Measurements from ENCODE around the gene CRYZL1.
"Not testable (repeated sequence)": the region's sequence is repeated elsewhere in the genome, so short reads cannot be mapped to it uniquely, and the experiment has no call there.

The CRYZL1 gene

DNA sequence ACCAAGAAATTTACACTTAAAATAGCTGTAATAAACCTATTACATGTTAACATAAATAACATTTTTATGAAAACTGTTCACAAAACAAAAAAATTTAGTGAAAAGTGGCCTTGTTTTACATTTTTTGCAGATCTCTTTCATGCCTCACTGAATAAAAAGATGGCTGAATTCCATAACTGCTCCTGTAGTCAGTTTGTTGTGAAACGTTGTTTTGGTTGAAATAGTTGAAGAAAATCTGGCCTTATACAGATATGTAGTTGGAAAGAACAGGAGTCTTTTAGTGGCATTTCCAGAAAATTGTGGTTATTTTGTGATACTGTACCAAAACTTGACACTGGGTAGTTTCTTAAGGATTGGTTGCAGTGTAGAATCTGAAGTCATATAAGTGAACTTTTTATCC lies 18.9 kb upstream of the CRYZL1 start:
- no peak for DNase-seq

DNA sequence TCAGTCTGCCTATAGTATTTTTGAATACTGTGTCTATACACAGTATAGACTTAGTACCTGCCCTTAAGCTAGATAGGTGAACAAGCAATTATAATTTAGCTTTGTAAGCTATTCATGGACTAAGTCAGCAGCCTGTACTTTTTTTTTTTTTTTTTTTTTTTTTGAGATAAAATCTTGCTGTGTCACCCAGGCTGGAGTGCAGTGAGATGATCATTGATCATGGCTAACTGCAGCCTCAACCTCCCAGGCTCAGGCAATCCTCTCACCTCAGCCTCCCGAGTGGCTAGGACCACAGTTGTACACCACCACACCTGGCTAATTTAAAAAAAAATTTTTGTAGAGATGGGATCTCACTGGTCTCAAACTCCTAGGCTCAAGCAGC lies 18.0 kb upstream of the CRYZL1 start:
- no peak for DNase-seq

DNA sequence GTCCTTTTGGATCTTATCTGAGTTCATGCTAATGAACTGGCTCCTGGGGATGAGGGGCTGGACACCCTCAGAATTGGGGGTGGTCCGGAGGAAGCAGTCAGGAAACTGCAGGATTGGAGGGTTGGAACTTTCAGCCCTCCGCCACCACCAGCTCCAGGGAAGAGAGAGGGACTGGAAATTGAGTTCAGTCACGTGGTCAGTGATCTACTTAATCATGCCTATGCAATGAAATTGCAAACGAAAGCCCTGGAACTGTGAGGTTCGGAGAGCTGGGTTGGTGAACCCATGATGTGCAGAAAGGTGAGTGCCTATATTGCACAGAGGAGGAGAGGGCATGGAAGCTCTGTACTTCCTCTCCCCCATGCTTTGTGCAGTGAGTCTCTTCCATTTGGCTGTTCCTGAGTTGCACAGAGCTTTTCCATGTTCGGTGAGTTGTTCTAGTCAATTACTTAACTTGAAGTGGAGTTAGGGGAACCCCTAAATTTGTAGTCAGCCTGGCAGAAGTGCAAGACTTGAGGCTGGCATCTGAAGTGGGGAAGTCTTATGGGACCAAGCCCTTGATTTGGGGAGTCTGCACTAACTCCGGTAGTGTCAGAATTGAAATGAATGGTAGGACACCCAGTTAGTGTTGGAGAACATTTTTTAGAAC lies 17.5 kb upstream of the CRYZL1 start:
- no peak for DNase-seq

DNA sequence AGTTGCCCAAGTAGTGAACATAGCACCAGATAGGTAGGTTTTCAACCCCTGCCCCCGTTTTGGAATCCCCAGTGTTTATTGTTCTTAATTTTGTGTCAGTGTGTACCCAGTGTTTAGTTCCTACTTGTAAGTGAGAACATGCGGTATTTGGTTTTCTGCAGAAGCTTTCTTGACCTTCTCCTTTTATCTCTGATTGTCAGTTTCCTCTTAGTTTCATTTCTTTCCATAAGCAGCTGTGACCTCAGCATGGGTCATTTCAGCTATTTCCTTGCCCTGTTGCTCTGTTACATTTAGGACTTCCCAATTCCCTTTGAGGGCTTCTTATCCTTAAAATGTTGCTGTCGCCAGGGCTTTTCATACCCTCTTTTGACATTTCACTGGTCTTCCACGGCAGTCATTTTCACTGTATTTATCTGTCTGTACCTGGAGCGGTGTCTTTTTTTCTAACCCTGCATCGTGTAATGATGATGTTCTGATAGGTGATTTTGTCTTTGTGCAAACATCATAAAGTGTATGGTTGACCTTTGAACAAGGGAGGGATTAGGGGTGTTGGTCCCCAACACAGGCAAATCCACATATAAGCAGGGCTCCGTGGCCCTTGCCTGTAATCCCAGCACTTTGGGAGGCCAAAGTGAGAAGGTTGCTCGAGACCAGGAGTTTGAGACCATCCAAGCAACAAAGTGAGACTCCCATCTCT lies 15.7 kb upstream of the CRYZL1 start:
- no peak for DNase-seq

DNA sequence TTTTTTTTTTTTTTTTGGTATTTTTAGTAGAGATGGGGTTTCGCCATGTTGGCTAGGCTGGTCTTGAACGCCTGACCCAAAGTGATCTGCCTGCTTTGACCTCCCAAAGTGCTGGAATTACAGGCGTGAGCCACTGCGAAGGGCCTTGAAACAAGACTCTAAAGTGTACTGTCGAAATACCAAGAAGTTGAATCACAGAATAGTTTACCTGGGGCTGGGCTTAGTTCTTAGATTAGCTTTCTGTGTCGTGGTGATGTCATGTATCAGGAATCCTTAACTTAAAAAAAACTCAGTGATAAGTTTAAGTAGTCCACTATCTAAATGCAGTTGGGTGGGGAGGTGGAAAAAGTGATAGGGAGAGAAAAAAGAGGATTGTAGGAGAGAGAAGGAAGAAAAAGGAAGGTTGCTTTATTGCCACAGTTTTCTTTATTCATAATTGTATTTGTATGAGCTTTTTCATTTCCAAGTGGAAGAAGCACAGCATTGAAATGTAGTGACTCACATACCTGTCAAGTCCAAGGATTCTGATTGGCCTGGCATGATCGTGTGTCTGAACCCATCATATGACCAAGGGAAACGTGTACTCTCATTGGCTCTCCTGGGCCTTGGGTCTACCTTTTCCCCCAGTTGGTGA lies 14.2 kb upstream of the CRYZL1 start:
- no peak for DNase-seq

DNA sequence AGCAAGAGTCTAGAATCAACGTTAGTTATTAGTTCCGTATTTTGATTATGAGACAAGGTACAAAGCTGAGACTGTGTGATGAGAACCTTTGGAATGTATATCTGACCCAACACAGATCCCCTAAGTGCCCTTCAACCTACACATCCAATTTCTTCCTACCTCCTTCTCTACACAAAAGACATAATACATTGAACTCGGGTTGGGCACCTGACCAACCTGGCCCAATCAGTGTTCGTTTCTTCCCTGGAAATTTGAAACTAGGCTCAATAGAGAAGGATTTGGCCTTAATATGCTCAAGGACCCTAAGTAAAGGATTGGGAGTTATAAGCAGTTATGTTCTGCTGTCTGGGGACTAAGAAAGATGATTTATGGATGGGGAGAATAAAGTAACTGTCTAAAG lies 12.9 kb upstream of the CRYZL1 start:
- DNase-seq, result no peak

DNA sequence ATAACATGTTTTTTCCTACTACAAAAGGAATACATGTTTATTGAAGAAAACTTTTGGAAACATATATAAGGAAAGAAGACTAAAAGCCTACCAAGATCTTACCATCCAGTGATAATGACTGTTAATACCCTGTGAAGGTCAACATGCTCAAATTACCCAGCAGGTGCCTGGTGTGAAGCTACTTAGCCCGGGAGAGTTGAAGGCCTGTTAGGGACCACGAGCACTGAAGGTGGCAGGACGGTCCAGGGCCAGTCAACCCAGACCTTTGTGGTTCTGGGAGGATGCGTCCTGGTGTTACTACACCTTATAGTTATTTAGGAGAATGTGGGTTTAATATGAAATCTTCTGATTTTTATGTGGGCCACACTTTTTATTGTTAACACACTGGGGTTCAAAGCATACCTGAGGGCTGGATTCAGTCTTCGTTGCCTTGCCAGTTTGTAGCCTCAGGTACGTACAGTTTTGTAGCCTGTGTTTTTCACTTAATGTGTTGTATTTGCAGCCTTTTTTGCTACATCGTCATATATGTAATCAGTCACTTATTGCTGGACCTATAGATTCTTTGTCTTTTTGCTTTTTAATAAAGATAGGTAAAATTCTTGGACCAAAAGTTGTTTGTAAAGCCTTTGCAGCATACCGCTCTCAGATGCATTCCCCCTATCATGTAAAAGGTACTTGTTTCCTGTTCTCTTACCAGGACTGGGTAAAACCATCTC lies 10.6 kb upstream of the CRYZL1 start:
- no peak for DNase-seq

DNA sequence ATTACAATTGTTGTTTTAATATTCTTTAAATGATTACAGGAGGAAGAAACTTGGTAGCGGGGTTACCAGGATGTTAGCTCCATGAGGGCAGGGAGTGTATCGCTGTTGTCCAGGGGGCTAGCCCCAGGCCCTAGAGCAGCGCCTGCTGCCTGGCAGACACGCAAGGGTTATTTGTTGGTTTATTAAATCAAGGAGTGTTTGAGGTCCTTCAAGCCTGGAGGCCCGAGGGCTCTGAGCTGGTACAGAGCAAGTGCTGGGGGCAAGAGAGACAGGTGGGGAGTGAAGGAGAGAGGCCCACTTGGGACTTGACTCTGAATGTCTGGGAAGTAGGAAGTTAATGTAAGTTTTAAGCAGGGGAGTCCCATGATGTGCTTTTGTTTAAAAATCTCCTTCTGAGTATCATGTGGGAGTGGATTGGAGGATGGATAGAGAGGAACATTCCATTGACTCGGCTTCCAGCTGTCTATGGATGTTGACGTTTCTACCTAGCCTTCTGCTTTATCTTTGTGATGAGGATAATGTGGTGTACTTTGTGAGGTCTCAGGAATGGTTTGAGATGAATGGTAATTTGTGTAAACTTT lies 9.5 kb upstream of the CRYZL1 start:
- DNase-seq, result no peak

DNA sequence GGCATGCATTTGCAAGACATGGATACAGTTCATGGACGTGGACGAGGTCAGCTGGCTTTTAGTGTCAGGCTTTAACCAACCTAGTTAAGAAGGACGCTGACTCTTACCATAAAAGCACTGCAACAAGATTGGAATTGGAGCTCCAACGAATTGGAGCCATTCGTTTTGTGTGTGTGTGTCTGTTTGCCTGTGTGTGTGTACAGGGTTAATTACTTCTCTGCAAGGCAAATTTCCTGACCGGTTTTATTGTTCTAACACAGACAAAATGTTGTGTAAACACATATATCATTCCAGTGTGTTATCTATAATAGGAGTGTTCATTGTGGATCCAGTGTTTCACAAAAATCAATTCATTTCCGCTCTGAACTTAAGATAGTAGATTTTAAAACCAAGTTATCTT lies 8.7 kb upstream of the CRYZL1 start:
- no peak for DNase-seq

DNA sequence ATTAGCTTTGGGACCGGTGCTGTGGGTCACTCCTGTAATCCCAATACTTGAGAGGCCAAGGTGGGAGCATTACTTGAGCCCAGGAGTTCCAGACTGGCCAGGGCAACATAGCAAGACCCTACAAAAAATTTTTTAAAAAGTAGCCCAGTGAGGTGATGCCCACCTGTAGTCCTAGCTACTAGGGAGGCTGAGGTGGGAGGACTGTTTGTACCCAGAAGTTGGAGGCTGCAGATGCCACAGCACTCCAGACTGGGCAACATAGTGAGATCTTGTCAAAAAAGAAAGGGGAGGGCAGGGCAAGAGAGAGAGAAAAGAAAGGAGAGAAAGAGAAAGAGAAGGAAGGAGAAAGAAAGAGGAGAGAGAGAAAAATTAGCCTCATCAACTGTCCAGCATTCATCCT lies 7.0 kb upstream of the CRYZL1 start:
- no peak for DNase-seq

DNA sequence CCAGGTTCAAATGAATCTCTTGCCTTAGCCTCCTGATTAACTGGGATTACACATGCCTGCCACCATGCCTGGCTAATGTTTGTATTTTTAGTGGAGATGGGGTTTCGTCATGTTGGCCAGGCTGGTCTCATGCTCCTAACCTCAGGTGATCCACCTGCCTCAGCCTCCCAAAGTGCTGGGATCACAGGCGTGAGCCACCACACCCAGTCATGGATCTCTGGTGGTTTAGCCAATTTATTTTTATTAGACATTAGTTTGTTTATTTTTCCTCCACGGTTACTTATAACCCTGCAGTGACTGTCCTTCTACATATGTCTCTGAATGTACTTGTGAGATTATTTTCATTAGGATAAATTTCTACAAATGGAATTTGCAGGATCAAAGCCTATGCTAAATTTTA lies 6.0 kb upstream of the CRYZL1 start:
- no peak for DNase-seq

DNA sequence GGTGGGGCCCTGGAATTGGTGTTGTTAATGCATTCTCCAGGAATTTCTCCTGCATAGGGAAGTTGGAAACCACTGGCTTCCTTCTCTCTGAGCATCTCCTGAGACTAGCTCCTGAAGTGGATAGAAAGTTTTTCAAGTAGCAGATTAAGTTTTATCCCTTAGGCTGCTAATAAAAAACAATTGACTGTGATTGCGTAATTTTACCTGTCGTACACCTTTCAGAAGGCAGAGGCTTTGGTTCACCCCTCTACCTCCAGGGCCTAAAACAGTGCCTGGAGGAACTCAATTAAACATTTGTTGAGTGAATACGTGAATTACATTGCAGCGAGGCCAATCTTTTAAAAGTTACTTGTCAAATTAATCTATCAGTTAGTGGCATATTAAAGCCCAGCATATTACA lies 4.2 kb upstream of the CRYZL1 start:
- DNase-seq, result no peak

DNA sequence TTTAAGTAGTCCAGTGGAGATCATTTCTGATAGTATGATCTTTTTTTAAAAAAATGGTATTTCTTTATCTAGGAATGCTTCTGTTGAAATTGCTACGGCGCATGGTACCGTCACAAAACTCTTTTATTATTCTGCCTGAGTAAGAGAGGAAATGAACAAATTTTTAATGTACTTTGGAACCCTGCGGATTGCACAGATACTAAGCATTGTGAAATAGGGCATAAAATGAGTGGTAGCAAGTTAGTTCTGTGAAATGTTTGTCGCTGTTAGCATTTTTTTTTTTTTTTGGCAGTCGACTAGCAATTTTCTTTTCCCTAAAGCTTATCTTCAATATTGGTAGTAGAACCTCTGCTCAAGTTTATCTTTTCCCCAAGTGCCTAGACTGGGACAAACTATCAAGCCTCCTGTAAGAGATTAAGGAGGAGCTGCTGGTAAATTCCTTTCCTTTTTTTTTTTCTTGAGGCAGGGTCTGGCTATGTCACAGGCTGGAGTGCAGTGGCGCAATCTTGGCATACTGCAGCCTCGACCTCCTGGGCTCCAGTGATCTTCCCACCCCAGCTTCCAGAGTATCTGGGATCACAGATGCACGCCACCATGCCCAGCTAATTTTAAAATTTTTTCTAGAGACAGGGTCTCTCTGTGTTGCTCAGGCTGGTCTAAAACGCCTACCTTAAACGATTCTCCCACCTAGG lies 3.0 kb upstream of the CRYZL1 start:
- no peak for DNase-seq

DNA sequence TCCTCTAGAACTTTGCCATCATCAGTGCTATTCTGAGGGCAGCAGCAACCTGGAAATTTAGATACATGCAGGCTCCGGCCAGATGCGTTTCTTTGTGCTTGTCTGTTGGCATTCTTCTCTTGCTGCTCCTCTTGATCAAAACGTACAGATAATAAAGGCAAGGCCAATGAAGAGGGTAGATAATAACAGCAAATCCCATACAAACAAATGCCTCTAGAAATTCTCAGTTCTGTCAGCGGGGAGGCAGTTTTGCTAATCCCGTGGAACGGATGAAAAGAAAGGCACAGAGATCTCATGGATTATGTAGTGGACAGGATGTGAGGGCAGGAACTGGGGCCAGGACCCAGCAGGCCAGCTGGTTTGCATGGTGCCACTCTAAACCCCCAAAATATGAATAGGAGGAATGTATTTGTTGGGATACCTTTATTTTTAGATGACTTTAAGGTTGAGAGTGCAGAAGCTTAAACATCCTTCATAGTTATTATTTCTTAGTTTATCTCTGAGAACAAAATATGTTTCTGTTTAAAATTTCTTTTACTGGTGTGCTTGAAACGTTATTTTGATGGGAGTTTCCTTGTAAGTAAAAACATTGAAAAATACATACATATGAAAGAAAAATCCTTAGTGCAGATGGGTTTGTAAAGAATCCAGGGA lies 2.2 kb upstream of the CRYZL1 start:
- DNase-seq, result no peak

DNA sequence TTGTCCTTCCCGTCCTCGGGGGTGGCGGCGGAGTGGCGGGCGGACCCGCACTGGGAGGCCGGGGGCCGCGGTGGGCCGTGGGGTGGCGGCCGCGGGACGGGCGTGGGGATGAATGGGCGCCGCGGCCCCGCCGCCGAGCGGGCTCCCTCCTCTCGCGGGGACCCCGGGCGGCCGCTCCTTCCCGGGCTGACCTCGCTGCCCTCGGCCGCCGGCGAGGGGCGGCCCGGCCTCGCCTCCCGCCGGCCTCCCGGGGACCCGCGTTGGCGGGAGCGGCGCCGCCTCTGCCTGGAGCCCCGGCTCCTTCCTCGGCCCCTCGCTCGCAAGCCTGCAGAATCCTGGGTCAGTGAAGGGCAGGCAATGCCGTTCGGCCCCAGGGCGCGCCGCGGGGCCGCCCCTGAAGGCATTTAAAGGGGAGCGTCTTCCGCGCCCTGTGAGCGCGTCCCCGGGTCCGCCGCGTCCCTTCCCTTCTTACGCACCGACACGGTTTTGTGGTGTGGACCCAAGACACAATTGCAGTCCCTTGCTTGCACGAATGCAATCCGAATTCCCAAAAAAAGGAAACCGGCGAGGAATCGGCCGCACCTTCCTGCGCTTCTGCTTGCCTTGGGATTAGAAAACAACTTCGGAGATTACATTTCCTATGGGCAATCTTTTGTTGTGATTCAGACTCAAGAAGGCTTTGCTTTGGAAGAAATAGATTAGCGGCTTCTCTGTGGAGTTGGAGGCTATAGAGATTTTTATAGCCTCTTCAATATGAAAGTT lies 1.5 kb upstream of the CRYZL1 start:
- DNase-seq, result no peak

DNA sequence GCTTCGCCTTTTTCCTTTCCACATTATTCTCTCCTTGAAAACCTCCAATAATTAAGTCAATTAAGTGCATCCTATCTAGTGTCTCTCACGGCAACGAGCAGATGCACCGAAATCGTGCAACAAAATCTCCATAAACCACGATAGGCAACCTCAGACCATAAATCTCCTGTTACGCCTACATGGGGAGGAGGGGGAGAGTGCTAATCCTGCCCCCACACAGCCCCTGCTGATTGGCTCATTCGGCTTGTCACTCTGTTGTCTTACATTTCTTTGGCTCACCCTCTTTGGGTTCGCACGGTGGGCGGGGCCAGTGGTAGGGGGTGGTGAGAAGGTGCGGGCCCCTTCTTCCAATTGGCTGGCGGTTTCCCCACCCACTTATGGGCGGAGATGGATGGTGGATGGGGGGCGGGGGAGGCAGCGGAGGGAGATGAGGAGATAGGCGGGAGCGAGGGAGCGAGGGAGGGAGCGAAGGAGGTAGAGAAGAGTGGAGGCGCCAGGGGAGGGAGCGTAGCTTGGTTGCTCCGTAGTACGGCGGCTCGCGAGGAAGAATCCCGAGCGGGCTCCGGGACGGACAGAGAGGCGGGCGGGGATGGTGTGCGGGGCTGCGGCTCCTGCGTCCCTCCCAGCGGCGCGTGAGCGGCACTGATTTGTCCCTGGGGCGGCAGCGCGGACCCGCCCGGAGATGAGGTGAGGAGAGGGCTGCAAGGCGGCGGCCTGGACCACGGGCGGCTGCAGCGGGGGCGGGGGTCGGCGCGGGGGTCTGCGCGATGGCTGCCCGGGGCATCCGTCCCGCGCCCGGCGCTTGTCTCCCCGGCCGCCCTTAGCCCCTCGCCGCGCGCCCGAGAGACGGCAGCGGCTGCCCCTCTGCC lies 720 bp upstream of the CRYZL1 start, which contains the start of gene ITSN1:
ITSN1 (plus strand) TSS at position 475 of the 869 bp plus-strand sequence. CDS start 76,328 bp downstream, outside the sequence.
- DNase-seq, result peak; percentile 98

DNA sequence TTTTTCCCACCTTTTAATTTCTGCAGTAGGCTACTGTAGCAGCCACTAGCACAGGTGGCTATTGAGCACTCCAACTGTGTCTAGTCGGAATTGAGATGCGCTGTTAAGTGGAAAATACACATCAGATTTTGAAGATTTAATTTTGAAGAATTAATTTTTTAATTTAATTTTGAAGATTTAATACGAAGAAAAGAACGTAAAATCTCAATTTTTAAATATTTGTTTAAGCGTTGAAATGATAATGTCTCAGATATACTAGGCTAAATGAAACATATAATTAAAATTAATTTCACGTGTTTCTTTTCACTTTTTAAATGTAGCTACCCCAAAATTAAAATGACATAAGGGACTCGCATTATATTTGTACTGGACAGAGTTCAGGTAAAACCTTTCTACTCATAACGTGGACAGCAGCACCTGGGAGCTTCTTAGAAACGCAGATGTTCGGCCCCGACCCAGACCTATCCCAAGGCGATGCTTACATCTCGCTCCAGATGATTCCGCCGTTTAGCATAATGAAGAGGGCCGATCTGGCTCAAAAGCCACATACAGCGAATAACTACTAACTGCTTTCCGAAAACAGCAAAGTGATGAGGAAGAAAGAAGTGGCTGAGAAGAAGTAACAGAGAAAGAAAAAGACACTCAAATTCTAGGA lies 717 bp downstream of the CRYZL1 start:
- no peak for DNase-seq

DNA sequence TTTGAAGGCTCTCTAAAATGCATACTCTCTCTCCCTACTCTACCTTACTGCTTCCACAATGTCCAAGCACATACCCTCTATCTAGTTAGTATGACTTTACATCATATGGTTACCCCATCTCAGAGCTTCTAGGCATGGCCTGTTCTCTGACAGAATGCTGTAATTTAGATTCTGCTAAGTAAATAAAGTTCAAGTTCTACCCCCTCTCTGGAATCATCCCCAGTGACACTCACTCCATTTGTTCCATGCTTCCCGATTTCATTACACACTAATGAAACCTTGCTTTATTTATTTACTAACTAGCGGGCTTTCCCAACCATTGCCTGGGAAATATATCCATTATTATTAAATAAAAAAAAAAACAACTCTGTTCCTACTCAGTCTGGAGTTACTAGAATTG lies 7.3 kb downstream of the CRYZL1 start:
- no peak for DNase-seq

DNA sequence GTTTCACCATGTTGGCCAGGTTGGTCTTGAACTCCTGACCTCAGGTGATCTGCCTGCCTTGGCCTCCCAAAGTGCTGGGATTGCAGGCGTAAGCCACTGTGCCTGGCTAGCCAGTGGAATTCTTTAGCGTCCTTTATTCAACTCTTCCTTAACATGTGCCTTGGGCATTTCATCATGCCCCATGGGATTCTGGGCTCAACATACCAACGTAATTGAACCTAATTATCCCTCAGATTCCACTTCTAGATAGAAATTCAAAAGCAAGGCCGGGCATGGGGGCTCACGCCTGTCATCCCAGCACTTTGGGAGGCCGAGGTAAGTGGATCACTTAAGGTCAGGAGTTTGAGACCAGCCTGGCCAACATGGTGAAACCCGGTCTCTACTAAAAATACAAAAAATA lies 15.4 kb downstream of the CRYZL1 start:
- not testable (repeated sequence) for DNase-seq

DNA sequence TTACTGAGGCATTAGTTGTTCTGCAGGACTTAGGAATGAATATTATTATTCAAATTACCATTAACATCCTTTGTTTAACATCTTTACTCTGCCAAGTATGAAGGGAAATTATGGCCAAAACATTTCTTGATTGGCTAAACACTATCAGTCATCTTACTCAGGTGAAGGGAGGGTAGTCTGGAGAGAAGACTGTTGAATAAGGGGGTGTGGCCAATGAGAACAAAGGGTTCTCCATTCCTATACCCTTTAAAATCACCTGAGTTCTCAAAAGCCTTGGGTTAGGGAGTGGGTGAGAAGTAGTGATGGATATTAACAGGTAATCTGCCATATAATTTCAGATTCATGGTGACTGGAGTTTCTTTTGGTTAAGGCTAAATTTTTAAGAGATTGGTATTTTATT lies 19.3 kb downstream of the CRYZL1 start:
- DNase-seq, result no peak

All from DMS 273 treated with DMSO at 0.1 percent for 48 hours (cell line).